GM18873 (cell line): ENCODE measurements around the gene ACOXL.

Experiments used
- ATAC-seq: cut with Tn5 transposase; IDR thresholded peaks from one replicate; pipeline ENCODE4 v1.9.1; 2021; ENCODE audit warnings: mild to moderate bottlenecking, moderate library complexity, moderate number of reproducible peaks; ENCODE audit not compliant: unreplicated experiment, low FRiP score

The ACOXL gene

DNA sequence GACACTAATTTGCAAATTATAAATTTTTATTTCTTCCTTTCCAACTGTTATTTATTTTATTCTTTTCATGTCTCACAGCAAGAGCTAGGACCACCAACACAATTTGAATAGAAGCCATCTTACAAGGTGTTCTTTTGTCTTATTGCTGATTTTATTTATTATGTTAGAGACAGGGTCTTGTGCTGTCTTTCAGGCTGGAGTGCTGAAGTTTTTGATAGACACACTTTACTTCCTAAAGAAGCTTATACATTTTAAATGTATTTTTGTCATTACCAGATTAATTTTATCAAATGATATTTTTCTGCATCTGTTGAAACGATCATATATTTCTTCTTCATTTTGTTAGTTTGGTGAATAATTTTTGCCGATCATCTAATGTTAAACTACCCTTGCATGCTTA, 258.1 kb downstream of the ACOXL start:
- ATAC-seq, result no peak

DNA sequence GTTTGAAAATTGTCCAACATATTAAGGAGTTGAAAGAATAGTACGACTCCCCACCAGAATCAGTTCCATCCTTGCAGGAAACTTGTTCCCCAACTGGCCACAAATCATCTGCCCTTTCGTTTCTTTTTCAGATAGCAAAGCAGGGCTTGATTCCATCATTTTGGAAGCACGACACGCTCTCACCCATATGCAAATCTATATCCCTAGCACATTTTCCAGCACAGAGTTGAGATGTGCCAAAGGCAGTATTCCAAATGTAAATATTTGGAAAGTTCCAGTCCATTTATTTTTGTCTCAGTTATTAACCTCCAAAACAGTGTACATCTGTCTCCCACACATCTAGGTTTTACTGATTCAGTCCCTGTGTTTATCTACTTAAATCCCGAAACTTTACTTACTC, 259.5 kb downstream of the ACOXL start:
- ATAC-seq, result no peak

DNA sequence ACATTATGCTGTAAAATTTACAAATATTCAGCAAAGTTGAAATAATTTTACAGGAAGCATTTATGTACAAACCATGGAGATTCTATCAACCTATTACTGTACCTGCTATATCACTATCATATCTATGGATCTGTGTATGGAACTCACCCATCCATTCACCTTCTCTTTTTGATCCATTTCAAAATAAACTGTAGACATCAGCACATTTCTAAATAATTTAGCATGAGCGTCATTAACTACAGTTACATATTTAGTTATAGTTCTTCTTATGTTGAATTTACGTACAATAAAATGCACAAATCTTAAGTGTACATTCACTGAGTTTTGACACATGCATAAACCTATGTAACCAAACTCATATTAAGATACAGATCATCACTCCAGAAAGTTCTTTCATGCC, 260.5 kb downstream of the ACOXL start:
- no peak for ATAC-seq

DNA sequence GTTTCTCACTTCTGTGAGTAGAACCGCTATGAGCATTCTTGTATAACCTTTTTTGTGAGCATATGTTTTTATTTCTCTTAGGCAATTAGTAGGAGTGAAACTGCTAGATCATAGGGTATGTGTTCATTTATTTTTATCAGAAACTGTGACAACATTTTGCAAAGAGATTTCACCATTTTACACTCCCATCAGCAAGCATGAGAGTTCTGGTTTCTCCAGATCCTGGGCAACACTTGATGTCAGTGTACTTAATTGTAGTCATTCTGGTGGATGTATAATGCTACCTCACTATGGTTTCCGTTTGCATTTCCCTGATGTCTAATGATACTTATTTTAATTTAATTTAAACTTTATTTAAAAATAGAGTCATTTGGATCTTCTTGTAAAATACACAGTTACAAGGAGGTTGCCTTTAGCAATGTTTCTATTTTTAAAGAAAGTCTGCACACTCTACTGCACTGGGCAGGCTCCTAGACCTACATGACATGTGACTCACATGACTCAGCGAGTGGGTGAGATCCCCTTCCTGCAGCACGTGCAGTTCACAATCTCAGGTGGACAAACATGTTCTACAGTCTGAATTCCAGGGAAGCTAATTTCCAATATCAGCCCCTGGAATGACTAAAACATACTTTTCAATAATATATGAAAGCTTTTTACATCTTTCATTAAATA, 261.3 kb downstream of the ACOXL start:
- ATAC-seq, result no peak

DNA sequence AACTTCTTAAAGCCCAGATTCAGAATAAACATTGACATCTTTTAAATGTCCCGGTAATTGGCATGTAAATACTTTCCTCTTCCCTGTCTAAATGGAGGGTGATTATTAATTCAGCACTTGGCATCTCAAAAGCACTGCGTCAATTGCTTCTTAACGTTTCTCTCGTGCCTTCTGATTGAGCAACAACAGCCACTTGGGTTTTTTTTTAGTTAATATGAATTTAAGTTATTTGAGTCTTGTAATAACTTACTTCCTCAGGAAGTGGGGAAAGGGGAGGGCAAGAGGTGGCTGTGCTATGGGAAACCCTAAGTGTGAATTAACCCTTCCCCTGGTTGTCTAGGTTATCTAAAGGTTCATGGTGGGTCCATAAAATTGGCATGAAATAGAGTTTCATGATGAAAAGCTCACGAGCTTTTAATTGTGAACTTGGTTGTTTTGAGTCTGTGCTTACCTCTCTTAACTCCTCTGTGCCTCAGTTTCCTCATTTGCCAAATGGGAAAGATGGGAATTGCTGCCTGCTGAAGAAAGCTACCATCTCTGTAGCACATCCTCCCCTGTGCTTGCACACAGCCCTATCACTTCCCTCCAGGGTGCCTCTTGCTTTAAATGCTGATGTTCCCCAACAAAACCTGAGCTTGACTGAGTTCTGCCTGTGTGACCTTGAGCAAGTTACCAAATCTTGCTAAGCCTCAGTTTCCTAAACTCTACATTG, 262.0 kb downstream of the ACOXL start:
- no peak for ATAC-seq

DNA sequence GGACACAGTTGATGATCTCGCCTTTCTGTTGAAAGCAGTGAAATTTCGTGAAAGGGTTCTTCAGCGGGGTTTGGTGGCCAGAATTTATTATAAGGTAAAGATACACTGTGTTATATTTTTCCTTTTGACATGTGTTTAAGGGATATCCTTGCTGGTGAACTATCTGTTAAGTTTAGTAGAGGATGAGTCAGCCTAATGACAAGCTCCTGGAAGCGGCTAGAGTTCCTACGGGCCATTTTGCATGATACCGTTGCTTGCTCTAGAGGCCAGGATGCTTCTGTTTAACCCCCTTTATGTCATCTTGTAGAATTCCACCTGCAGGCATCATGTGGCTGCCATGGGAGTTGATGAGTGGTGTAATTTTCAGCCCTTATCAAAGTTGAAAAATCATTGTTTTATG, 263.5 kb downstream of the ACOXL start:
- ATAC-seq, result no peak

DNA sequence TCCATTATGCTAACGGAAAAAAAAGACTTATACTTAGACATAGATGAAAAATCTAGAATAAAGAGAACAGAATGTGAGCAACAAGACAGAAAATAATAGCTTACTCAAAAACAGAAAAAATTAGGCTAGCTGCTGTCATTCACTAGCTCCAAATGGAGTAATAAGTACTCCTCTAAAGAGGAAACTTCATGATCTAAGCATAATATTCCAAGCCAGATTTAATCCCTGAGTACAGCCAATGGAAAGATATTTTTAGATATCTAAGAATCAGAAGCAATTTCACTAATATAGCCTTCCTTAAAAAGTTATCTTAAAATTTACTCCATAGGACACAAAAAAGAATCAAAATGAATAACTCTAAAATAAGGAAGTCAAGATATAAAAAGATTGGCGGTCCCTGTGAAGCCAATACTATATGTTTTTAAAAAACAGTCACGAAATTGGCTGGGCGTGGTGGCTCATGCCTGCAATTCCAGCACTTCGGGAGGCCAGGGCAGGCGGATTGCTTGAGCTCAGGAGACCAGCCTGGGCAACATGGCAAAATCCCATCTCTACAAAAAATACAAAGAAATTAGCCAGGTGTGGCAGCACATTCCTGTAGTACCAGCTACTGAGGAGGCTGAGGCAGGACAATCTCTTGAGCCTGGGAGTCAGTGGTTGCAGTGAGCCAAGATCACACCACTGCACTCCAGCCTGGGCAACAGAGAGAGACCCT, 265.1 kb downstream of the ACOXL start:
- no peak for ATAC-seq

DNA sequence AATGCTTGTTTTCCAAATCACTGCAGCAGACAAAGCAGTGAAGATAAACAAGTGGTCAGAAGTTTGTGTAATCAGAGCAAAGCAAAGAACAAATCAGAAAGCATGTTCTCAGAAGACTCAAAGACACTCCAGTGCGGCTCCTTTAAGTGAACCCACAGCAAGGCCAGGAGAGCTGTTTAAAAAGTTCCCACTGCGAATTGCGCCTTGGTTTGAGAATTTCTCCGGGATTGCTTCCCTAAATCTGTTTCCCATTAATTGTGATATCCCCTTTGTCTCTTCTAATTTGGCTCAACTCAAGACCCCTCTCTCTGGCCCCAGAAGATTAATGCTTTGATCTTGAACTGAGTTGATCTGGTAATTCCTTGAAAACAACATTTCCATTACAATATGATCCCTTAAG, 265.9 kb downstream of the ACOXL start:
- ATAC-seq, result no peak

DNA sequence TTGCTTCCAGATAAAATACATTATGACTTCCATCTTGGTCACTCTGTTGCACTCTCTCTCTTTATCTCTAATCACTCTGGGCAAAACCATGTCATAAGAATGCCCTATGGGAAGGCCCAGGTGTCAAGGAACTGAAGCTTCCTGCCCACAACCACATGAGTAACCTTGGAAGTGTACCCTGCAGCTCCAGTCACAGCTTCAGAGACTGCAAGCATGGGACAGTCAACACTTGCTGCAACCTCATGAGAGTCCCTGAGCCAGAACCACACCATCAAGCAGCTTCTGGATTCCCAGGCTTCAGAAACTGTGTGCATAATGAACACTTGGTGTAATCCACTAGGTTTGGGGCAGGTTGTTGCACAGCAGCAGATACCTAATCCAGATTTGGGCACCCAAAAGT, 267.3 kb downstream of the ACOXL start:
- ATAC-seq, result no peak

DNA sequence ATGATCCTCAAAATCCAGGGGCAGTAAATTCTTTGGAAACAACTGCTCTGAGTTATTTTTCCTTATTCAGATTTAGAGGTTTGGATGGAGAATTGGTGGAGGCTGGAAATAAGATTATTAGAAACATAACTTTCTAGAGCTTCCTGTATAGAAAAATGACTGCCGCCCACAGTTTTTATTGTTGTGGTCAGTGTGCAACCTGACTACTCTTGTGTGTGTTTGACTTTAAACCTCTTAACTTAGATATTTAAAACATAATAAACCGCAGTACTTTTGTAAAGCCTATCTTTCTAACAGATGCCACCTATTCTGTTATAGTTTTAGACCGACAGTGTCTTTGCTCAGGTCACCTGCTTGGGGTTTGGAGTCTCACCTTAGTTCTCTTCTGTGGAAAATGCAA, 272.9 kb downstream of the ACOXL start:
- no peak for ATAC-seq

DNA sequence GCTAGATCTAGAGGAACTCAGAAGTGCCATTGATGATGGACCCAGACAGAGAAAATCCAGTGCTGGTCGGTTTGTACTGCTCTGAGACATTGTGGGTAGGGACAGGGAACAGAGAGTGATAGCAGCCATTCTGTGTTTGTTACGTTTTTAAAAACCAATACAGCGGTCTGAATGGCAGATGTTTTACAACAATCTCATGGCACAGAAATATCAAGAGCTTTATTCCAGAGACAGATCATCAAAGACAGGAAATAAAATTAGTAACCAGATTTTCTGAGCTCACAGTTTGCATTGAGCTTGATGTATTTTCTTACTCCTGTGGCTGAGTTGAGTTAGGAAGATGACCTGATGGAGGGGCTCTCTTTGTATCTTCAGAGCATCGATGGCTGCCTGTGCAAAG, 273.4 kb downstream of the ACOXL start:
- no peak for ATAC-seq

DNA sequence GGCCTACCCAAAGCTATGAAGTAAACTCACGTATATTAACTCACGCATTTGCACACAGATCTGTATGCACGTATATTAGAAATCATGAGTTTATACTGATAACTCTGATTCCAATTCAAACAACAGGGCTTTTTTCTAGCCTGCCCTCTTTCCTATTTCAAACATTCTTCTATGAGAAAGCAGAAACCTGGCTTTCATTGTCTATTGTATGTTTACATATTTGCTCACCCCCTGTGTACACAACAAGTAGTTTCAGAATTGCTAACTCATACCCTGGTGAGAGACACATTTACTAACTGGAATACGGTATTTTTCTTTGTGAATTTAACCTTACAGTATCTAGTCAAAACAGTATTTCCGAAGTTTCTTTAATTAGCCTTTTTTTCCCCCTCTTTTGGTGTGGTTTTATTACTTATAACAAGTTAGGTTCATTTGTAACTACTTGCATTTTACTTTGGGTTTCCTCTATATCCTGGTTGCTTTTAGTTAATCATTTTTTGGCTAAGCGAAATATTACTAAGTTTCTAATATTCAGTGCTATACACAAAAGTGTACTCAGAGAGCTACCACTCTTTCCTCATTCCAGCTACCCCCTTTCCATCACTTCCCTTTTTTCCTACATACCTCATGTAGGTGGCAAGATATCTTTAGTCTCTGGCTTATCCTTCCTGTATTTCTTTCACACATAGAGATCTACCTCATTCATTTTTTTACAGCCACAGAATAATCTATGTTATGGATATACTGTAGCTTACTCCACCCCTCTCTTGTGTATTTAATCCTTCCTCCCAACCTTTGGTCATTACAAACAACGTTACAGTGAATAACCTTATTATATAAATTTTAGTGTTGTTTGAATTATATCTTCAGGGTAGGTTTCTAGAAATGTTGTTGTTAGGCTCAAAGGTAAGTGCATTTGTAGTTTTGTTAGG, 275.6 kb downstream of the ACOXL start:
- no peak for ATAC-seq

DNA sequence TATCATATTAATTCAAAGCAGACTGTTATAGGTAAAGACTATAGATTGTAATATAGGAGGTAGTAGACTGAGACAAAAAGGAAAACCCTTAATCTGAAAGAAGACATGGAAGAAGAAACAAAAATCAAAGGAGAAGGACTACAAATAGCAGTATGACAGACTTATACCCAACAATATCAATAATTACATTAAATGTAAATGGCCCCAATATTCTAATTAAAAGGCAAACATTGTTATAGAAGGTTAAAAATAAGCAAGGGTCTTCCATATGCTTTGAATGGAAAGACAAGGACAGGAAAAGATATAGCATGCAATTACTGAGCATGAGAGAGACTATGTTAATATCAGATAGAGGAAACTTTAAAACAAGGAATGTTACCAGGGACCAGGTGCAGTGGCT, 278.8 kb downstream of the ACOXL start:
- ATAC-seq, result no peak

DNA sequence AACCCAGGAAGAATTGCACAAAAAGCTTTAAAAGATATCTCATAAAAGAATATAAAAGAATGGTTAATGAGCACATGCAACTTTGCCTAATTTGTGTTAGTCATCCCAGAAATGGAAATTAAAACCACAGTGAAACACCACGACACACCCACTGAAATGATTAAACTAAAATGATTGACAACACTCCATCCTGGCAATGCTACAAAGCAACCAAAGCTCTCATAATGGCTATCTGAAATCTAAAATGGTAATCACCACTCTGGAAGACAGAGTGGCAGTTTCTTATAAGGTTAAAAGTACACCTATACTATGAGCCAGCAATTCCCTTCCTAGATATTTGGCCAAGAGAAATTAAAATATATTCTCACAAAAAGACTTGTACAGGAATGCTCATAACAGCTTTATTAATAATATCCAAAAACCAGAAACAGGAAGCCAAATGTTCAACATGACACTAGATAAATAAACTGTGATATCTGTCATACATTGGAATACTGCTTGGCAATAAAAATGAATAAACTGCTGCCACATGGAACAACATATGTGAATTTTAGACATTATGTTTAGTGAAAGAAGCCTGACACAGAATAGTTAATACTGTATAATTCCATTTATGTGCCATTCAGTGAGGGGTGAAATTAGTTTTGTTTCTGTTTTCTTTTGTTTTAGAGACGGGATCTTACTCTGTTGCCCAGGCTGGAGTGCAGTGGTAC, 283.1 kb downstream of the ACOXL start:
- no peak for ATAC-seq

DNA sequence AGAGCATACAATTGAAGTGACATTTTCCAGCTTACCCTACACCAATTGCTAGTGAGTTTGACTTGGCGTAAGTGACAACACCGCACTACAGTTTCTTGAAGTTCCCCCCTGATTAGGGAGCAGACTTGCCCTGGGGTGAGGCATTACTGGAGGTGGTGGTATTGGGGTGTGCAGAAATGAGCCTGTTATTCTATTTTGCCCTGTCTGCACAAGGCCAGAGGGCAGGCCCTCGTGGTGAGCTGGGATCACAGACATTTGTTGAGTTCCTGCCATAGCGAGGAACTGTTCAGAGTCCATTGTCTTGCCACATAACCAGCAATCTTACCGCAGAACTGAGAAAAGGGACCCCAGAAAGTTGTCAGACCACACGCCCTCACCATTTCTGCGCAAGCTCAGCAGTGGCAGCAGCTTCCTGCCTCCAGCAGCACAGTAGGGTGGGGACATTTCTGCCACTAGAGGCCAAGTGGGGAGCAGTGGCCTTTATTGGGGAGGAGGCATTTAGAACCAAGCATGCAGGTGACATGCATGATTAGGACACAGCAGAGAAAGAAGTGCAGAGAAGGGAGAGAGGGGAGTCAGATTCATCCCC, 284.8 kb downstream of the ACOXL start:
- ATAC-seq, result no peak

DNA sequence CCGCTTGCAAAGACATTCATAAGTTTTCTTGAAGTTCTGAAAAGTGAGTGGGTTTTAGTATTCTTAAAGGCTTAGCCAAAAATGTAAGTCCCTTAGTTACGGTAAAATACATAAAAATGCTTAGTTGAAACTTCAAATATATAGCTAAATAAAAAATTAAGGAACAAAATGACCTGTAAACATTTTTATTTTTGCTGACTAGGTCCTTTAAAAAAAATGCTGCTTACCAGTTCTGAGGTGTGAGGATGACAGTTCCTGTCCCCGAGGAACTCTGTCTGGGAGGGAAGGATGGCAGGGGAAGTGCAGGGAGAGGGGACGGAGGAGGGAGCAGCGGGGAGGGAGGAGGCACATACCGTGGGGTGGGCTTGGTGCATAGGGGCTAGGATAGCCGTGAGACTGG, 285.5 kb downstream of the ACOXL start:
- no peak for ATAC-seq

DNA sequence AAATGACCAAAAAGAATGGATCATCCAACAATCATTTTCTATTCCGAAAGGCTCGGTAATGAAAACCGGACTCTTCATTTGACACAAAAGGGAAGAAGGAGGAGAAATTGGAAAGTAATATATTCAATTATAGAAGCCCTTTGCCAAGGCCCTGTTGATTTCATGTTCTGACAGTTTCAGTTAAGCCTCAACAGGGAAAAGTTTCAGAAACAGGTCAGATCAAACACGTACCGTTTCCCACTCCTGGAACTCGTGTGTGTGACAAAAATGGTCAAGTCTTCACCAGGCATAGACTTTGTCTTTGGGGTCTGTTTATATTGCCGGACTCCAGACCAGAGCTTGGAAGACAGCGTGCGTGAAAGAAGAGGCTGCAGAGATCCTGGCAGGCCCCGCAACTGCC, 287.0 kb downstream of the ACOXL start:
- no peak for ATAC-seq

DNA sequence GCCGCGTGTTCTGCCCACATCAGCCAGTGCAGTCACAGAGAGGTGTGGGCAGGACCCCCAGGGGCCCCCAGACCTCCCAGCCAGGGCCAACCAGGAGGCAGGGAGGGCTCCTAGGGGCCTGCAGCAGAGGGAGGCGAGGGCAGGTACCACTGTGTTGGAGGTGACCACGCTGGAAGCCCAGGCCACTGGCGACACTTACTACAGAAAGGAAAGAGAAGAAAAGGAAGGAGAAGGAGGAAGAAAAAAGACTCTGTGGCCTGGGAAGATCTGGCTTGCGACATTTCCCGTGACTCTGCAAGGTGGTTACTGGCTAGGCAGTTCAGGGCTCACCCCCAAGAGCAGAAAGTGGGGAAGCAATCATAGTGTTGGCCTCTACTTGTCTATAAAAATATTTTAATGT, 290.3 kb downstream of the ACOXL start:
- ATAC-seq, result no peak

DNA sequence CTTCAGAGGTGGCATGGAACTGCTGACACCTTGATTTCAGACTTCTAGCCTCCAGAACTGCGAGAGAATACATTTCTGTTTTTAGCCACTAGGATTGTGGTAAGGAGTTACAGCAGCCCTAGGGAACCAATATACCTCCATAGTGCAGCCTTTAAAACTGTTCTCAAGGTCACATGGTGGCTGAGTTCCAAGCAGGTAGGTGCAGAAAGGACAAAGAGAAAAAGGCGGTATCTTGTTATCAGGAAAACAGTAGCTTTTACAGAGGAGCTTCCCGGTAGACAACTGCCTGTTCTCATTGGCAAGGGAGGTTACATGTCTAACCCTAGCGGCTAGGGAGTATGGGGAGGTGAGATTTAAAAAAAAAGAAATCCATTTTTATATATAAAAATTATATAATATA, 292.1 kb downstream of the ACOXL start:
- ATAC-seq, result no peak

DNA sequence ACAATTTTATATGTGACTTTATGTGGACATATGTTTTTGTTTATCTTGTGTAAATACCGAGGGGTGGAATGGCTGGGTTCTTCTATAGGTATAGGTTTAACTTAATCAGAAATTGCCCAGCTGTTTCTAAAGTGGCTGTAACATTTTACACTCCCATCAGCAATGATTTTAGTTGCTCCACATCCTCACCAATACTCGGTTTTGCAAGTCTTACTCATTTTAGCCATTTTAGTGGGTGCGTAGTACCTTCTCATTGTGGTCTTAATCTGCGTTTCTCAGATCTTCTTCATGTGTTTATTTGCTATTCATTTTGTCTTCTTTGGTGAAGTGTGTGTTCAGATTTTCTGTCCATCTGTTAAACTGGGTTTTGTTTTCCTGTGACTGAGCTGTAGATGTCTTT, 292.9 kb downstream of the ACOXL start:
- ATAC-seq, result no peak
